Pulmonary artery endothelial cell (primary cell): Measurements from ENCODE around the gene OXER1. TPM values are rescaled to one million over a fixed set of nuclear protein-coding genes. Genes with fewer than 3 reads are reported as not detected.
"Not testable (repeated sequence)": the region's sequence is repeated elsewhere in the genome, so short reads cannot be mapped to it uniquely, and the experiment has no call there.

Source experiments
- DNase-seq: peaks from one replicate; pipeline ENCODE4 v3.0.0-alpha.2; 2011; ENCODE audit warnings: low read depth, low spot score
- total RNA-seq: library from RNA; depleted of rRNA; stranded (reverse); fragments of >200 nt; gene quantifications from 2 replicates; pipeline ENCODE4 v1.2.3, GENCODE V29; 2014

OXER1 gene
- total RNA-seq, 1 donor from 2014 or later: not detected

GRCh38 chr2:42752816-42753813, 10.8 kb downstream of the OXER1 start:
- no peak for DNase-seq

- no peak for DNase-seq
Observed at GRCh38 chr2:42752314-42752713, 11.6 kb downstream of the OXER1 start.

GRCh38 chr2:42748840-42749239, 15.1 kb downstream of the OXER1 start:
- no peak for DNase-seq

GRCh38 chr2:42747422-42747821, 16.5 kb downstream of the OXER1 start:
- DNase-seq: no peak

GRCh38 chr2:42744545-42745082, 19.3 kb downstream of the OXER1 start:
- DNase-seq: no peak

- no peak for DNase-seq
Observed at GRCh38 chr2:42743659-42743990, 20.3 kb downstream of the OXER1 start.

GRCh38 chr2:42742740-42743658, 20.9 kb downstream of the OXER1 start:
- DNase-seq: no peak

- no peak for DNase-seq
Observed at GRCh38 chr2:42741140-42741539, 22.8 kb downstream of the OXER1 start.

GRCh38 chr2:42736598-42737322, 27.2 kb downstream of the OXER1 start:
- DNase-seq: no peak

GRCh38 chr2:42733852-42734251, 30.1 kb downstream of the OXER1 start:
- DNase-seq: no peak

GRCh38 chr2:42731316-42731715, 32.6 kb downstream of the OXER1 start:
- DNase-seq: not testable (repeated sequence)

GRCh38 chr2:42726680-42727079, 37.3 kb downstream of the OXER1 start:
- no peak for DNase-seq

GRCh38 chr2:42725657-42726056, 38.3 kb downstream of the OXER1 start:
- no peak for DNase-seq

- DNase-seq: no peak
Observed at GRCh38 chr2:42724886-42725285, 39.0 kb downstream of the OXER1 start.

GRCh38 chr2:42723465-42723864, 40.5 kb downstream of the OXER1 start:
- DNase-seq: no peak

GRCh38 chr2:42722320-42723190, 41.4 kb downstream of the OXER1 start:
- peak; percentile 82 for DNase-seq

- DNase-seq: no peak
Observed at GRCh38 chr2:42721898-42722297, 42.0 kb downstream of the OXER1 start.

- DNase-seq: no peak
Observed at GRCh38 chr2:42714686-42715085, 49.2 kb downstream of the OXER1 start.

GRCh38 chr2:42713920-42714319, 50.0 kb downstream of the OXER1 start:
- DNase-seq: no peak

- no peak for DNase-seq
Observed at GRCh38 chr2:42712934-42713333, 51.0 kb downstream of the OXER1 start.
